Neural cell (in vitro differentiated cells): ENCODE measurements around the gene PARM1. TPM values are rescaled to one million over a fixed set of nuclear protein-coding genes. Genes with fewer than 3 reads are reported as not detected.

Source experiments
- H2AFZ ChIP-seq: fragments of 200-600, 300-800 bp; sonication (generic), shearing (Covaris generic); 2 replicates; pipeline ENCODE4 v1.6.0; 2014; ENCODE audit warnings: low read depth, mild to moderate bottlenecking, antibody characterized with exemption, low read length, moderate library complexity
- H3F3A ChIP-seq: fragments of 200-600 bp; shearing (Covaris generic); 2 replicates; pipeline ENCODE4 v1.6.1; 2016; ENCODE audit warnings: mild to moderate bottlenecking, moderate library complexity, mixed read lengths, antibody characterized with exemption, low read length; ENCODE audit not compliant: insufficient read depth, poor library complexity, severe bottlenecking
- H3K27ac ChIP-seq: fragments of 200-600, 300-800 bp; sonication (generic), shearing (Covaris generic); 2 replicates; pipeline ENCODE4 v1.5.1; 2014; ENCODE audit warnings: mild to moderate bottlenecking, low read length, moderate library complexity
- H3K27me3 ChIP-seq: fragments of 300-800, 200-600 bp; sonication (generic), shearing (Covaris generic); 2 replicates; pipeline ENCODE4 v1.6.0; 2014; ENCODE audit warnings: mild to moderate bottlenecking, low read depth, low read length, moderate library complexity; ENCODE audit not compliant: insufficient read depth
- H3K36me3 ChIP-seq: fragments of 300-800, 200-600 bp; sonication (generic), shearing (Covaris generic); 2 replicates; pipeline ENCODE4 v1.5.1; 2014; ENCODE audit warnings: mild to moderate bottlenecking, antibody characterized with exemption, low read length, moderate library complexity; ENCODE audit not compliant: insufficient read depth
- H3K4me2 ChIP-seq: fragments of 300-800, 200-600 bp; sonication (generic), shearing (Covaris generic); 2 replicates; pipeline ENCODE4 v1.6.0; 2014; ENCODE audit warnings: mild to moderate bottlenecking, low read length
- H3K4me3 ChIP-seq: fragments of 300-800, 200-600 bp; sonication (generic), shearing (Covaris generic); 2 replicates; pipeline ENCODE4 v1.5.1; 2014; ENCODE audit warnings: mild to moderate bottlenecking, low read length, moderate library complexity
- H3K79me2 ChIP-seq: fragments of 200-600 bp; shearing (Covaris generic); replicated peaks from 2 replicates; pipeline ENCODE4 v1.6.0; 2014; ENCODE audit warnings: mild to moderate bottlenecking, low read length, moderate library complexity; ENCODE audit not compliant: insufficient read depth
- H3K9ac ChIP-seq: fragments of 300-800, 200-600 bp; sonication (generic), shearing (Covaris generic); 2 replicates; pipeline ENCODE4 v1.6.1; 2016; ENCODE audit warnings: mild to moderate bottlenecking, low read length, mixed read lengths
- H3K9me2 ChIP-seq: fragments of 200-600 bp; shearing (Covaris generic); 2 replicates; pipeline ENCODE4 v1.6.1; 2016; ENCODE audit warnings: mild to moderate bottlenecking, low read length, mixed read lengths; ENCODE audit not compliant: insufficient read depth
- H3K9me3 ChIP-seq: fragments of 200-600, 300-800 bp; sonication (generic), shearing (Covaris generic); 2 replicates; pipeline ENCODE4 v1.6.1; 2016; ENCODE audit warnings: mild to moderate bottlenecking, mixed run types, low read length, moderate library complexity, mixed read lengths
- H4K20me1 ChIP-seq: fragments of 200-600 bp; shearing (Covaris generic); 2 replicates; pipeline ENCODE4 v1.6.1; 2016; ENCODE audit warnings: mild to moderate bottlenecking, mixed run types; ENCODE audit not compliant: insufficient read depth
- EP300 ChIP-seq: fragments of 450-650 bp; conservative IDR thresholded peaks from 2 replicates; pipeline ENCODE4 v1.6.1; 2014; ENCODE audit warnings: antibody characterized with exemption, mild to moderate bottlenecking, moderate library complexity; ENCODE audit not compliant: poor library complexity, severe bottlenecking
- EZH2 ChIP-seq: fragments of 200-600, 300-800 bp; shearing (Covaris generic), sonication (generic); IDR thresholded peaks from 2 replicates; pipeline ENCODE4 v1.6.1; 2014; ENCODE audit warnings: antibody characterized with exemption, low read length, borderline replicate concordance, mild to moderate bottlenecking; ENCODE audit not compliant: insufficient read depth, poor library complexity, severe bottlenecking
- MXI1 ChIP-seq: fragments of 450-650 bp; conservative IDR thresholded peaks from 2 replicates; pipeline ENCODE4 v1.6.1; 2014; ENCODE audit warnings: antibody characterized with exemption, mild to moderate bottlenecking; ENCODE audit not compliant: poor library complexity, severe bottlenecking
- POLR2AphosphoS5 ChIP-seq: IDR thresholded peaks from 2 replicates; pipeline ENCODE4 v1.6.1; 2012
- REST ChIP-seq: IDR thresholded peaks from 2 replicates; pipeline ENCODE4 v1.6.1; 2012; ENCODE audit warnings: borderline replicate concordance
- SMC3 ChIP-seq: fragments of 450-650 bp; conservative IDR thresholded peaks from 2 replicates; pipeline ENCODE4 v1.6.1; 2014; ENCODE audit warnings: antibody characterized with exemption, mild to moderate bottlenecking, moderate library complexity; ENCODE audit not compliant: poor library complexity
- polyA plus RNA-seq: library from polyadenylated mRNA; depleted of rRNA; stranded (reverse); fragments of >200 nt; gene quantifications from 2 replicates; pipeline ENCODE4 v1.2.3, GENCODE V29; 2014

The PARM1 gene
- polyA plus RNA-seq, 1 donor from 2014 or later = 1.3 TPM

GRCh38 chr4:74997948-74998729 lies 65.2 kb downstream of the PARM1 start:
- H3K79me2 ChIP-seq = no peaks in the 10 kb centered on the region

GRCh38 chr4:74999714-75000309 lies 66.9 kb downstream of the PARM1 start:
- Histone ChIP-seq H3K27me3 (no peaks in the 10 kb centered on the region), H2AFZ (no peak overlapping the region), H4K20me1 (no peaks in the 10 kb centered on the region), H3K9ac (no peak overlapping the region), H3F3A (no peaks in the 10 kb centered on the region), H3K36me3 (no peaks in the 10 kb centered on the region), H3K9me3 (no peaks in the 10 kb centered on the region), H3K4me3 (no peak overlapping the region), H3K79me2 (no peaks in the 10 kb centered on the region), H3K27ac (no peak overlapping the region), H3K9me2 (no peaks in the 10 kb centered on the region), H3K4me2 (no peak overlapping the region)
- TF ChIP-seq REST = peak; percentile 39
- no peak for TF ChIP-seq SMC3

More at GRCh38 chr4:74997948-74998729, 65.2 kb downstream of the PARM1 start:
- TF ChIP-seq SMC3 (no peak), MXI1 (no peak), EP300 (peak; percentile 88), EZH2 (no peak), REST (peak; percentile 8), POLR2AphosphoS5 (peak; percentile 70)
- Histone ChIP-seq H3F3A (no peaks in the 10 kb centered on the region), H3K9me2 (no peaks in the 10 kb centered on the region), H3K4me3 (peak overlapping the region; percentile 42), H3K9ac (no peak overlapping the region), H3K27me3 (no peaks in the 10 kb centered on the region), H3K27ac (no peak overlapping the region), H4K20me1 (no peaks in the 10 kb centered on the region), H3K4me2 (peak overlapping the region; percentile 20), H3K36me3 (no peaks in the 10 kb centered on the region), H3K9me3 (no peaks in the 10 kb centered on the region), H2AFZ (no peak overlapping the region)
